AG09319 (cell line): ENCODE data around the gene GTF3C5.

Experiments used
- DNase-seq: peaks from one replicate; pipeline ENCODE4 v3.0.0-alpha.2; 2010; ENCODE audit warnings: low read depth; ENCODE audit errors: extremely low read depth
- CTCF ChIP-seq: IDR thresholded peaks from 2 replicates; pipeline ENCODE4 v1.5.1; 2011; ENCODE audit warnings: low read depth, mild to moderate bottlenecking, inconsistent platforms, low read length, moderate library complexity

GTF3C5 gene

GRCh38 chr9:133098871-133099270, 68.1 kb downstream of the GTF3C5 start:
- no peak for DNase-seq
- no peak for TF ChIP-seq CTCF

GRCh38 chr9:133099726-133100505, 69.1 kb downstream of the GTF3C5 start:
- TF ChIP-seq CTCF, result no peak
- no peak for DNase-seq

GRCh38 chr9:133100506-133101355, 69.9 kb downstream of the GTF3C5 start:
- DNase-seq, result no peak
- no peak for TF ChIP-seq CTCF

- TF ChIP-seq CTCF, result no peak
- no peak for DNase-seq
Measured at GRCh38 chr9:133101356-133102189, 70.8 kb downstream of the GTF3C5 start.

- DNase-seq, result no peak
Measured at GRCh38 chr9:133102190-133103021, 71.6 kb downstream of the GTF3C5 start.

More at GRCh38 chr9:133102190-133103021, 71.6 kb downstream of the GTF3C5 start:
- no peak for TF ChIP-seq CTCF
